Measurements from ENCODE around the gene CYB5A. TPM values are rescaled to one million over a fixed set of nuclear protein-coding genes. Genes with fewer than 3 reads are reported as not detected.

The CYB5A gene
- total RNA-seq, 1 donor from 2014 or later = 36.8 TPM

GRCh38 chr18:74248595-74248994, 43.2 kb downstream of the CYB5A start:
- H3K27me3 Mint-ChIP-seq (ENCODE audit: low read depth) = no peaks in the 10 kb centered on the region
- H3K4me3 Mint-ChIP-seq (ENCODE audit: low read depth) = no peak overlapping the region
- H3K27ac Mint-ChIP-seq = peak overlapping the region; percentile 50
- H3K4me1 Mint-ChIP-seq (ENCODE audit: low read depth) = peaks cover 33% of the 10 kb centered on the region
- intact Hi-C loops (cut with micrococcal nuclease) = no loop called here
- H3K36me3 Mint-ChIP-seq (ENCODE audit: low read depth) = peaks cover 5% of the 10 kb centered on the region
- DNase-seq (ENCODE audit: low spot score) = no peak
- no peaks in the 10 kb centered on the region for H3K9me3 Mint-ChIP-seq

GRCh38 chr18:74248189-74248588, 43.6 kb downstream of the CYB5A start:
- H3K27ac Mint-ChIP-seq = peak overlapping the region; percentile 50
- H3K4me1 Mint-ChIP-seq (ENCODE audit: low read depth) = peaks cover 33% of the 10 kb centered on the region
- intact Hi-C loops (cut with micrococcal nuclease) = no loop called here
- H3K4me3 Mint-ChIP-seq (ENCODE audit: low read depth) = no peak overlapping the region
- H3K27me3 Mint-ChIP-seq (ENCODE audit: low read depth) = no peaks in the 10 kb centered on the region
- no peak for DNase-seq (ENCODE audit: low spot score)
- peaks cover 5% of the 10 kb centered on the region for H3K36me3 Mint-ChIP-seq (ENCODE audit: low read depth)
- no peaks in the 10 kb centered on the region for H3K9me3 Mint-ChIP-seq

- no peaks in the 10 kb centered on the region for H3K9me3 Mint-ChIP-seq
- no peak overlapping the region for H3K27ac Mint-ChIP-seq
- peaks cover 15% of the 10 kb centered on the region for H3K4me1 Mint-ChIP-seq (ENCODE audit: low read depth)
- intact Hi-C loops (cut with micrococcal nuclease) = no loop called here
- H3K36me3 Mint-ChIP-seq (ENCODE audit: low read depth) = no peaks in the 10 kb centered on the region
- peaks cover 9% of the 10 kb centered on the region for H3K27me3 Mint-ChIP-seq (ENCODE audit: low read depth)
- DNase-seq (ENCODE audit: low spot score) = no peak
- H3K4me3 Mint-ChIP-seq (ENCODE audit: low read depth) = no peak overlapping the region
Measured at GRCh38 chr18:74244554-74244953, 47.2 kb downstream of the CYB5A start.

- intact Hi-C loops (cut with micrococcal nuclease) = no loop called here
- Mint-ChIP-seq H3K27me3 (ENCODE audit: low read depth) (peaks cover 9% of the 10 kb centered on the region), H3K9me3 (no peaks in the 10 kb centered on the region), H3K36me3 (ENCODE audit: low read depth) (no peaks in the 10 kb centered on the region), H3K4me3 (ENCODE audit: low read depth) (no peak overlapping the region), H3K27ac (no peak overlapping the region), H3K4me1 (ENCODE audit: low read depth) (peaks cover 5% of the 10 kb centered on the region)
- DNase-seq (ENCODE audit: low spot score) = no peak
Measured at GRCh38 chr18:74243127-74243526, 48.6 kb downstream of the CYB5A start.

GRCh38 chr18:74242438-74243096, 49.2 kb downstream of the CYB5A start:
- Mint-ChIP-seq H3K36me3 (ENCODE audit: low read depth) (no peaks in the 10 kb centered on the region), H3K27ac (no peak overlapping the region), H3K27me3 (ENCODE audit: low read depth) (peaks cover 9% of the 10 kb centered on the region), H3K4me3 (ENCODE audit: low read depth) (no peak overlapping the region), H3K4me1 (ENCODE audit: low read depth) (no peaks in the 10 kb centered on the region), H3K9me3 (no peaks in the 10 kb centered on the region)
- intact Hi-C loops (cut with micrococcal nuclease) = no loop called here
- DNase-seq (ENCODE audit: low spot score) = no peak

- Mint-ChIP-seq H3K27ac (no peak overlapping the region), H3K4me3 (ENCODE audit: low read depth) (no peak overlapping the region), H3K36me3 (ENCODE audit: low read depth) (no peaks in the 10 kb centered on the region), H3K4me1 (ENCODE audit: low read depth) (no peaks in the 10 kb centered on the region), H3K27me3 (ENCODE audit: low read depth) (peaks cover 12% of the 10 kb centered on the region), H3K9me3 (no peaks in the 10 kb centered on the region)
- DNase-seq (ENCODE audit: low spot score) = no peak
- intact Hi-C loops (cut with micrococcal nuclease) = no loop called here
Measured at GRCh38 chr18:74241970-74242369, 49.8 kb downstream of the CYB5A start.

GRCh38 chr18:74241426-74241825, 50.3 kb downstream of the CYB5A start:
- no peak overlapping the region for H3K27ac Mint-ChIP-seq
- H3K9me3 Mint-ChIP-seq = no peaks in the 10 kb centered on the region
- no peaks in the 10 kb centered on the region for H3K4me1 Mint-ChIP-seq (ENCODE audit: low read depth)
- H3K27me3 Mint-ChIP-seq (ENCODE audit: low read depth) = peaks cover 13% of the 10 kb centered on the region
- DNase-seq (ENCODE audit: low spot score) = no peak
- no peak overlapping the region for H3K4me3 Mint-ChIP-seq (ENCODE audit: low read depth)
- no peaks in the 10 kb centered on the region for H3K36me3 Mint-ChIP-seq (ENCODE audit: low read depth)
- intact Hi-C loops (cut with micrococcal nuclease) = no loop called here

GRCh38 chr18:74239567-74239966, 52.2 kb downstream of the CYB5A start:
- Mint-ChIP-seq H3K4me1 (ENCODE audit: low read depth) (no peaks in the 10 kb centered on the region), H3K9me3 (no peaks in the 10 kb centered on the region), H3K27me3 (ENCODE audit: low read depth) (peaks cover 13% of the 10 kb centered on the region), H3K4me3 (ENCODE audit: low read depth) (no peak overlapping the region), H3K27ac (no peak overlapping the region), H3K36me3 (ENCODE audit: low read depth) (no peaks in the 10 kb centered on the region)
- intact Hi-C loops (cut with micrococcal nuclease) = loop anchor here (2.0 kb wide), 1 partner anchor 95 kb away; no protein-coding TSS in a partner anchor
- DNase-seq (ENCODE audit: low spot score) = no peak

- no peaks in the 10 kb centered on the region for H3K4me1 Mint-ChIP-seq (ENCODE audit: low read depth)
- no peaks in the 10 kb centered on the region for H3K9me3 Mint-ChIP-seq
- peaks cover 4% of the 10 kb centered on the region for H3K27me3 Mint-ChIP-seq (ENCODE audit: low read depth)
- intact Hi-C loops (cut with micrococcal nuclease) = no loop called here
- no peaks in the 10 kb centered on the region for H3K36me3 Mint-ChIP-seq (ENCODE audit: low read depth)
- DNase-seq (ENCODE audit: low spot score) = no peak
- no peak overlapping the region for H3K4me3 Mint-ChIP-seq (ENCODE audit: low read depth)
- no peak overlapping the region for H3K27ac Mint-ChIP-seq
Measured at GRCh38 chr18:74234326-74235171, 57.2 kb downstream of the CYB5A start.

- intact Hi-C loops (cut with micrococcal nuclease) = no loop called here
- H3K4me3 Mint-ChIP-seq (ENCODE audit: low read depth) = no peak overlapping the region
Measured at GRCh38 chr18:74233933-74234325, 57.8 kb downstream of the CYB5A start.

GRCh38 chr18:74230922-74231714, 60.6 kb downstream of the CYB5A start:
- no peaks in the 10 kb centered on the region for H3K9me3 Mint-ChIP-seq
- H3K4me1 Mint-ChIP-seq (ENCODE audit: low read depth) = no peaks in the 10 kb centered on the region
- no peak overlapping the region for H3K4me3 Mint-ChIP-seq (ENCODE audit: low read depth)
- no peaks in the 10 kb centered on the region for H3K36me3 Mint-ChIP-seq (ENCODE audit: low read depth)
- DNase-seq (ENCODE audit: low spot score) = no peak
- no peaks in the 10 kb centered on the region for H3K27me3 Mint-ChIP-seq (ENCODE audit: low read depth)
- intact Hi-C loops (cut with micrococcal nuclease) = no loop called here
- H3K27ac Mint-ChIP-seq = no peak overlapping the region

More at GRCh38 chr18:74233933-74234325, 57.8 kb downstream of the CYB5A start:
- H3K27ac Mint-ChIP-seq = no peak overlapping the region
- peaks cover 4% of the 10 kb centered on the region for H3K27me3 Mint-ChIP-seq (ENCODE audit: low read depth)
- no peaks in the 10 kb centered on the region for H3K36me3 Mint-ChIP-seq (ENCODE audit: low read depth)
- DNase-seq (ENCODE audit: low spot score) = no peak
- no peaks in the 10 kb centered on the region for H3K9me3 Mint-ChIP-seq
- H3K4me1 Mint-ChIP-seq (ENCODE audit: low read depth) = no peaks in the 10 kb centered on the region

- H3K4me1 Mint-ChIP-seq (ENCODE audit: low read depth) = no peaks in the 10 kb centered on the region
- H3K27me3 Mint-ChIP-seq (ENCODE audit: low read depth) = no peaks in the 10 kb centered on the region
- no peaks in the 10 kb centered on the region for H3K36me3 Mint-ChIP-seq (ENCODE audit: low read depth)
- no peaks in the 10 kb centered on the region for H3K9me3 Mint-ChIP-seq
- DNase-seq (ENCODE audit: low spot score) = no peak
- no peak overlapping the region for H3K4me3 Mint-ChIP-seq (ENCODE audit: low read depth)
- H3K27ac Mint-ChIP-seq = no peak overlapping the region
- intact Hi-C loops (cut with micrococcal nuclease) = no loop called here
Measured at GRCh38 chr18:74229891-74230290, 61.9 kb downstream of the CYB5A start.

- Mint-ChIP-seq H3K9me3 (no peaks in the 10 kb centered on the region), H3K27ac (no peak overlapping the region), H3K27me3 (ENCODE audit: low read depth) (peaks cover 3% of the 10 kb centered on the region), H3K4me1 (ENCODE audit: low read depth) (no peaks in the 10 kb centered on the region), H3K4me3 (ENCODE audit: low read depth) (no peak overlapping the region), H3K36me3 (ENCODE audit: low read depth) (no peaks in the 10 kb centered on the region)
- DNase-seq (ENCODE audit: low spot score) = no peak
- intact Hi-C loops (cut with micrococcal nuclease) = no loop called here
Measured at GRCh38 chr18:74229005-74229404, 62.8 kb downstream of the CYB5A start.

Measured in activated T-helper 2 cell treated with anti-CD3 and anti-CD28 coated beads, Interferon-gamma antibody, Interleukin-2, Interleukin-4, amounts not matched to agents 10 μg/mL and 5 μg/mL and 100 μg/mL, durations not matched to agents 14 hours and 24 hours and 36 hours (primary cell).